Endothelial cell of umbilical vein (primary cell): ENCODE results near the gene GPSM1.

ENCODE experiments used
- EZH2 ChIP-seq: IDR thresholded peaks from 2 replicates; pipeline ENCODE4 v1.6.1; 2012; ENCODE audit warnings: borderline replicate concordance, low read depth, mild to moderate bottlenecking, moderate library complexity, low read length, inconsistent platforms; ENCODE audit not compliant: severe bottlenecking
- FOS ChIP-seq: IDR thresholded peaks from 2 replicates; pipeline ENCODE4 v1.6.1; 2011; ENCODE audit warnings: mild to moderate bottlenecking, low read length, moderate library complexity, borderline replicate concordance; ENCODE audit not compliant: insufficient read depth
- JUN ChIP-seq: IDR thresholded peaks from 2 replicates; pipeline ENCODE4 v1.6.1; 2011; ENCODE audit warnings: borderline replicate concordance, low read depth; ENCODE audit not compliant: insufficient read length, insufficient read depth
- MYC ChIP-seq: IDR thresholded peaks from one replicate; pipeline ENCODE4 v1.6.1; 2011; ENCODE audit warnings: mild to moderate bottlenecking, low read depth, low read length
- POLR2A ChIP-seq: IDR thresholded peaks from 2 replicates; pipeline ENCODE4 v1.6.1; 2012; ENCODE audit warnings: low read depth, mild to moderate bottlenecking, control low read depth, low read length
- POLR2AphosphoS5 ChIP-seq: IDR thresholded peaks from 2 replicates; pipeline ENCODE4 v1.6.1; 2012; ENCODE audit warnings: low read depth, mild to moderate bottlenecking, control low read depth, low read length, moderate library complexity; ENCODE audit not compliant: insufficient read depth
- TF ChIP-seq, protein P1 (sequence below), 2 donors: IDR thresholded peaks; 1 replicate in 1 of 2; 2 replicates in 1 of 2; pipeline ENCODE4 v1.5.1; 2011; ENCODE audit warnings: low read length in 2 of 2, mild to moderate bottlenecking in 2 of 2, moderate library complexity in 2 of 2, control low read depth in 1 of 2, inconsistent platforms in 1 of 2, low read depth in 1 of 2; ENCODE audit not compliant: insufficient read depth in 1 of 2; ENCODE audit errors: extremely low read depth in 1 of 2
- TF ChIP-seq, protein P2 (sequence below): IDR thresholded peaks from 2 replicates; pipeline ENCODE4 v1.6.1; 2011; ENCODE audit not compliant: insufficient read depth, insufficient read length

DNA sequence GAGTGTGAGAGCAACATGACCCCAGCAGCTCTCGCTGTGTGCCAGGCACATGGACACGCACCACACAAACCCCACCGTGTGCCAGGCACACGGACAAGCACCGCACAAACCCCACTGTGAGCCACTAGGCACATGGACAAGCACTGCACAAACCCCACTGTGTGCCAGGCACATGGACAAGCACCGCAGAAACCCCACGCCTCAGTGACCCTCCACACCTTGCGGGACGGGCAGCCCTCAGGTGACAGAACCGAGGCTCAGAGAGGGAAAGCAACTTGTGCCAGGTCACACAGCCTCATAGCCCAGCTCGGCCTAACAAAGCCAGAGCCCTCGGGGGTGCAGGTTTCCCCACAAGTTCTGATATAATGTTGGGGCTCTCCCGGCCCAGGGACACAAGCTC lies 2.0 kb upstream of the GPSM1 start:
- TF ChIP-seq, protein P1, sequence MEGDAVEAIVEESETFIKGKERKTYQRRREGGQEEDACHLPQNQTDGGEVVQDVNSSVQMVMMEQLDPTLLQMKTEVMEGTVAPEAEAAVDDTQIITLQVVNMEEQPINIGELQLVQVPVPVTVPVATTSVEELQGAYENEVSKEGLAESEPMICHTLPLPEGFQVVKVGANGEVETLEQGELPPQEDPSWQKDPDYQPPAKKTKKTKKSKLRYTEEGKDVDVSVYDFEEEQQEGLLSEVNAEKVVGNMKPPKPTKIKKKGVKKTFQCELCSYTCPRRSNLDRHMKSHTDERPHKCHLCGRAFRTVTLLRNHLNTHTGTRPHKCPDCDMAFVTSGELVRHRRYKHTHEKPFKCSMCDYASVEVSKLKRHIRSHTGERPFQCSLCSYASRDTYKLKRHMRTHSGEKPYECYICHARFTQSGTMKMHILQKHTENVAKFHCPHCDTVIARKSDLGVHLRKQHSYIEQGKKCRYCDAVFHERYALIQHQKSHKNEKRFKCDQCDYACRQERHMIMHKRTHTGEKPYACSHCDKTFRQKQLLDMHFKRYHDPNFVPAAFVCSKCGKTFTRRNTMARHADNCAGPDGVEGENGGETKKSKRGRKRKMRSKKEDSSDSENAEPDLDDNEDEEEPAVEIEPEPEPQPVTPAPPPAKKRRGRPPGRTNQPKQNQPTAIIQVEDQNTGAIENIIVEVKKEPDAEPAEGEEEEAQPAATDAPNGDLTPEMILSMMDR (IDR thresholded peaks at IDR 0.05; ENCODE audit: extremely low read depth in 1 of 2, insufficient read depth in 1 of 2, low read depth in 1 of 2, low read length in 2 of 2), result no peak
- TF ChIP-seq POLR2A (no peak), EZH2 (no peak), POLR2AphosphoS5 (no peak), MYC (no peak), FOS (no peak), JUN (no peak)
- TF ChIP-seq, protein P2, sequence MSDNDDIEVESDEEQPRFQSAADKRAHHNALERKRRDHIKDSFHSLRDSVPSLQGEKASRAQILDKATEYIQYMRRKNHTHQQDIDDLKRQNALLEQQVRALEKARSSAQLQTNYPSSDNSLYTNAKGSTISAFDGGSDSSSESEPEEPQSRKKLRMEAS, result no peak
